HEK293 (cell line): ENCODE measurements around the gene MLLT6.

ENCODE experiments used
- CTCF ChIP-seq: fragments of 450-650 bp; formaldehyde crosslinking; IDR thresholded peaks from 2 replicates; pipeline ENCODE4 v1.5.1; 2016; ENCODE audit warnings: missing biosample characterization, missing genetic modification characterization
- HOXA7 ChIP-seq: sonication (generic); formaldehyde crosslinking; IDR thresholded peaks from 2 replicates; pipeline ENCODE4 v1.8.1; 2022; ENCODE audit warnings: missing genetic modification reagents, borderline replicate concordance
- HOXC10 ChIP-seq: sonication (generic); formaldehyde crosslinking; IDR thresholded peaks from 2 replicates; pipeline ENCODE4 v1.8.1; 2023; ENCODE audit warnings: mild to moderate bottlenecking, missing genetic modification reagents
- KLF9 ChIP-seq: fragments of 450-650 bp; formaldehyde crosslinking; IDR thresholded peaks from 2 replicates; pipeline ENCODE4 v1.5.1; 2016; ENCODE audit warnings: missing biosample characterization, missing genetic modification characterization, low read depth
- PATZ1 ChIP-seq: fragments of 450-650 bp; formaldehyde crosslinking; IDR thresholded peaks from 2 replicates; pipeline ENCODE4 v1.5.1; 2016; ENCODE audit warnings: missing biosample characterization, missing genetic modification characterization
- PRDM10 ChIP-seq: fragments of 450-650 bp; formaldehyde crosslinking; IDR thresholded peaks from 2 replicates; pipeline ENCODE4 v1.5.1; 2016; ENCODE audit warnings: missing biosample characterization, missing genetic modification characterization
- TCF7L2 ChIP-seq: IDR thresholded peaks from 2 replicates; pipeline ENCODE4 v1.6.1; 2011; ENCODE audit warnings: low read depth, mild to moderate bottlenecking, inconsistent platforms, low read length, moderate library complexity, borderline replicate concordance
- ZBTB7A ChIP-seq: fragments of 450-650 bp; formaldehyde crosslinking; IDR thresholded peaks from 2 replicates; pipeline ENCODE4 v1.5.1; 2016; ENCODE audit warnings: low read depth, missing biosample characterization, missing genetic modification characterization
- ZFP69B ChIP-seq: fragments of 450-650 bp; formaldehyde crosslinking; IDR thresholded peaks from 2 replicates; pipeline ENCODE4 v1.5.1; 2016; ENCODE audit warnings: missing biosample characterization, missing genetic modification characterization
- ZNF175 ChIP-seq: fragments of 450-650 bp; formaldehyde crosslinking; IDR thresholded peaks from 2 replicates; pipeline ENCODE4 v1.5.1; 2016; ENCODE audit warnings: missing biosample characterization, missing genetic modification characterization
- ZNF571 ChIP-seq: fragments of 450-650 bp; formaldehyde crosslinking; IDR thresholded peaks from 2 replicates; pipeline ENCODE4 v1.5.0; 2017; ENCODE audit warnings: missing biosample characterization, missing genetic modification characterization
- ZNF768 ChIP-seq: fragments of 450-650 bp; formaldehyde crosslinking; IDR thresholded peaks from 2 replicates; pipeline ENCODE4 v1.5.1; 2018; ENCODE audit warnings: missing biosample characterization, mild to moderate bottlenecking, missing genetic modification characterization
- ZNF791 ChIP-seq: fragments of 450-650 bp; formaldehyde crosslinking; IDR thresholded peaks from 2 replicates; pipeline ENCODE4 v1.5.1; 2016; ENCODE audit warnings: missing biosample characterization, missing genetic modification characterization
- TF ChIP-seq, protein P1 (sequence below): fragments of 450-650 bp; formaldehyde crosslinking; IDR thresholded peaks from 2 replicates; pipeline ENCODE4 v1.5.1; 2016; ENCODE audit warnings: missing biosample characterization, missing genetic modification characterization

GRCh38 chr17:38719943-38720641, 15.0 kb downstream of the MLLT6 start:
- TF ChIP-seq, protein P1, sequence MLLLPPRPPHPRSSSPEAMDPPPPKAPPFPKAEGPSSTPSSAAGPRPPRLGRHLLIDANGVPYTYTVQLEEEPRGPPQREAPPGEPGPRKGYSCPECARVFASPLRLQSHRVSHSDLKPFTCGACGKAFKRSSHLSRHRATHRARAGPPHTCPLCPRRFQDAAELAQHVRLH (tag by site-specific recombination) = no peak
- TF ChIP-seq KLF9 (tag by site-specific recombination) (no peak), HOXC10 (CRISPR knock-in tag) (no peak), PRDM10 (tag by site-specific recombination) (no peak), CTCF (tag by site-specific recombination) (no peak), ZNF175 (no peak), HOXA7 (CRISPR knock-in tag) (no peak), ZNF571 (tag by site-specific recombination) (no peak), ZNF768 (tag by site-specific recombination) (no peak), TCF7L2 (no peak), PATZ1 (tag by site-specific recombination) (no peak), ZBTB7A (tag by site-specific recombination) (no peak), ZFP69B (tag by site-specific recombination) (no peak), ZNF791 (tag by site-specific recombination) (no peak)
